ENCODE measurements around the gene ZBBX. TPM values are rescaled to one million over a fixed set of nuclear protein-coding genes. Genes with fewer than 3 reads are reported as not detected.

ZBBX gene
- total RNA-seq, 1 experiment from 2014 or later, result 0.90 TPM

DNA sequence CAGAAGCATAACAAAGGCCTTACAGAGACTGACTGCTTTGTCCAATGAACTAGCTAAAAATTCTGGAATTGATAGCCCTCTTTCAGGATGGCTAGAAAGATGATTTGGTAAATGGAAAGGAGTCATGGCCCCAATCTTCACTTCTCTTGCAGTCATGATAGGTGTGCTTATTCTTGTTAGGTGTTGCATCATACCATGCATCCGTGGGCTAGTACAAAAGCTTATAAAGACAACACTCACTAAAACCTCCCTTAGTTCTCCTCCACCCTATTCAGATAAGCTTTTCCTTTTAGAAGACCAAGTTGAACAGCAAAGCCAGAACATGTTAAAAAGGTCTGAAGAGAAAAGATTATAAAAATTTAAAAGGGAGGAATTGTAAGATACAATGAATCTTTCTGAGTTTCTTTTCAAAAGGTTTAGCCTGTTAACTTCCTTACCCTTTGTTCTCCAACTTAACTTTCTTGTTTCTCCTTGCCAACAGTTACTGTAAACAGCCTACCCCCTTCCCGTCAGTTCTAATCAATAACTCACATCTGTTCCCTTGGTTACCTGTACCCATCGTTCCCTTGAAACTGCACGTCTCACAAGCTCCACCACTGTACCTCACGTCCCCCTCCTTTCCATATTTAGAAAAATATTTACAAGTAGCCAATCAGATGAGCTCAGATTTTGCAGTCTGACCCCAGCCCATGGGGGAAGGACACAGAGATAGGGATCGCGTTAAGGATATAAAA is 105.8 kb downstream of the ZBBX start:
- Histone ChIP-seq H3K27me3 (ENCODE audit: control insufficient read depth, insufficient read depth, low read length) (no peaks in the 10 kb centered on the region), H3K36me3 (replicated peaks; ENCODE audit: control insufficient read depth, insufficient read depth, low read length) (no peaks in the 10 kb centered on the region), H3K4me3 (ENCODE audit: insufficient read depth, low read depth, low read length) (no peak overlapping the region)
- DNase-seq, result no peak

DNA sequence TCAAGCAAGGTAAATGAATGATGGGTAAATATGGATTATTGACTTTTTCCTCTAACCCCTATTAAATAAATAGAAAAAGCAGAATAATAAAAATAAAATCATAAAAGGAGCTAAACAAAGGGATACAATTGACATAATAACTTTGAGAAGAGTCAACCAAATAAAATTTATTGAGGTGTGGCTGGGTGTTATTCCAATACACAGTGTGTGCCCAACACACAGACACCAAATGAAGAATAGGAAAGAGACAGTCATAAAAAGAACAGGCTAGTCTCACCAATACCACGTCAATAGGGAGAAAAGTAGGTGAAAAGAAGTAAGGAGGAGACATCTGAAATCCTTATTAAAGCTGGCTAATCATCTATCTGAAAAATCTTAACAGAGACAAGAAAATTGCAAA is 127.1 kb downstream of the ZBBX start:
- Histone ChIP-seq H3K36me3 (replicated peaks; ENCODE audit: control insufficient read depth, insufficient read depth, low read length) (no peaks in the 10 kb centered on the region), H3K4me3 (ENCODE audit: insufficient read depth, low read depth, low read length) (no peak overlapping the region), H3K27me3 (ENCODE audit: control insufficient read depth, insufficient read depth, low read length) (no peaks in the 10 kb centered on the region)
- DNase-seq, result no peak

DNA sequence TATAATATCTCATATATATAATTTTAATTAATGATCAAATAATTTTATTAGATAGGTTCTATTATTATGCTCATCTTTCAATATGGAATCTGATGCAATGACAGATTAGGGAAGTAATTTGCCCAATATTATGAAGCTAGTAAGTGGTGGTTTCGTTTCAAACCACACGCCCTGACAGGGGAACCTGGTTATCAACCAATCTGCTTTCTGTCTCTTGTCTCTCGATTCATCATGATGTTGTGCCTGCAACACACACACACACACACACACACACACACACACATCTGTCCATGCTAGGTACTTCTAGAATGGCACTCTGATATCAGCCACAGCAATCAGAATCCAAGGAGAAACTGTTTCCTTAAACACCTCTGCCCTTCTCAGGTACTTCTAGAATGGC is 128.4 kb downstream of the ZBBX start:
- Histone ChIP-seq H3K27me3 (ENCODE audit: control insufficient read depth, insufficient read depth, low read length) (no peaks in the 10 kb centered on the region), H3K36me3 (replicated peaks; ENCODE audit: control insufficient read depth, insufficient read depth, low read length) (no peaks in the 10 kb centered on the region), H3K4me3 (ENCODE audit: insufficient read depth, low read depth, low read length) (no peak overlapping the region)
- DNase-seq, result no peak

DNA sequence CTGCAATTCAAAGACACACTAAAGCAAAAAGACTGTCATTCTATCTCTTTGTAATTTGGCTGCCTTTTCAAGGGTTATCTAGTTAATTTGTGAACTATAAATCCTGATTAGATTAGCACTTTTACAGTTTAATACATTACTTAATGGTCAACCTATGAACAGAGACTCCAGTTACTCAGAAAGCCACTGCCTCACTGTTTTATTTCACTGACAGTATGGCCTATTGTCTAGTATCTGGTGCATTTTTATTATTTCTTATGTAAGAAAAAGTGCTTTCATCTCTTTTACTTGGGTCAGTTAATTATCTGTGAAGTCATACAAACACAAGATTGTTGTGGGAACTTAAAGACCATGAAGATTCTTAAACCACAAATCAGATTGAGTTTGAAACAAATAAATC is 133.8 kb downstream of the ZBBX start:
- Histone ChIP-seq H3K27me3 (ENCODE audit: control insufficient read depth, insufficient read depth, low read length) (no peaks in the 10 kb centered on the region), H3K36me3 (replicated peaks; ENCODE audit: control insufficient read depth, insufficient read depth, low read length) (no peaks in the 10 kb centered on the region), H3K4me3 (ENCODE audit: insufficient read depth, low read depth, low read length) (no peak overlapping the region)
- DNase-seq, result no peak

DNA sequence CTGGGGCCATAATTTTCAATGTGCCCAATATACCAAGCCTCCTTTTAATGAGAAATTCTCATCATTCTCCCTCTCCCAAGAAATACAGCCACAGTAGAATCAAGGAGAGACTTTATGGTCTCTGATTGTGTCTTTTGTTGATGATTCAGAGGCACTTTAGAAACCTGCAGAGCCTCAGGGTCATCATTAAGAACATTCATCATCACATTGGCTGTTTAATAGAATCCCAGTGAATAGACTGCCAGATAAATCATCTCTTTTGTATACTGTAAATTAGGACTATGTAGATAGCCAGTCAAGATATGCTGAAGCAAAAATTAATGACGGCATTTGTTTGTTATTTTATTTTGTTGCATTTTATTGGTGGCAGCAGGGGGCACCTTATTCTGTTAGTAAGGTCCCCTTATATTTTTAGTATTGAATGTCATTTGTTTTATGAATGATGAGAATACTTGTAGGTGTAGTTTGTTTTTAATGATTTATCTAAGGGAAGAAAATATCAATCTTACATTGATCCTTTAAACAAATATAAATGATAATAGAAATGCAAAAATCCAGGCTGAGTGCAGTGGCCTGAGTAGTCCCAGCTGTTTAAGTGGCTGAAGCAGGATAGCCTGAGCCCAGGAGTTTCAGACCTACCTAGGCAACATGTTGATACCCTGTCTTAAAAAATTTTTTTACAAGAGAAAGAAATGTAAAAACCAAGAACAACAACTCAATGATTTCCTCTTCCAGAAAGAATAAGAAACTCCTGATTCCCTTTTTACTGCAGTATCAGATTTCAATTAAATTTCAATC is 138.8 kb downstream of the ZBBX start:
- Histone ChIP-seq H3K27me3 (ENCODE audit: control insufficient read depth, insufficient read depth, low read length) (no peaks in the 10 kb centered on the region), H3K4me3 (ENCODE audit: insufficient read depth, low read depth, low read length) (no peak overlapping the region), H3K36me3 (replicated peaks; ENCODE audit: control insufficient read depth, insufficient read depth, low read length) (no peaks in the 10 kb centered on the region)
- peak; percentile 7 for DNase-seq

DNA sequence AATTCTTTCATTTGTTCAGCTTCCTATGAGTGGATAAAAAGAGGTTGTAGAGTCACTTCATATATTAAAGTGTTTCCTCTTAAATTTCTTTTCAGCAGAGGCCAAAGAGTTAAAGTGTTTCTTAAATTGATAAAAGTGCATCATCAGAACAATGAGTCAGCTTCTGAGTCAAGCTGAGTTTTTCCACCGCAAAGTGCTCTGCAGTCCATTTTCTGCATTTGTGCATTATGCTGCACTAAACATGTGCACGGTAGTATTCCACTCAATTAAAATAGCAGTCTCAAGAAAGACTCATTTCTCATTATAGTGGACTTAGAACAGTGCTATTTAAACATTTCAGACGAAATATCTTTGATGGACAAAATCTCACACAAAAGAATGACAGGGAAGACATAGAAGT is 152.0 kb downstream of the ZBBX start:
- Histone ChIP-seq H3K27me3 (ENCODE audit: control insufficient read depth, insufficient read depth, low read length) (no peaks in the 10 kb centered on the region), H3K4me3 (ENCODE audit: insufficient read depth, low read depth, low read length) (no peak overlapping the region), H3K36me3 (replicated peaks; ENCODE audit: control insufficient read depth, insufficient read depth, low read length) (no peaks in the 10 kb centered on the region)
- DNase-seq, result no peak

DNA sequence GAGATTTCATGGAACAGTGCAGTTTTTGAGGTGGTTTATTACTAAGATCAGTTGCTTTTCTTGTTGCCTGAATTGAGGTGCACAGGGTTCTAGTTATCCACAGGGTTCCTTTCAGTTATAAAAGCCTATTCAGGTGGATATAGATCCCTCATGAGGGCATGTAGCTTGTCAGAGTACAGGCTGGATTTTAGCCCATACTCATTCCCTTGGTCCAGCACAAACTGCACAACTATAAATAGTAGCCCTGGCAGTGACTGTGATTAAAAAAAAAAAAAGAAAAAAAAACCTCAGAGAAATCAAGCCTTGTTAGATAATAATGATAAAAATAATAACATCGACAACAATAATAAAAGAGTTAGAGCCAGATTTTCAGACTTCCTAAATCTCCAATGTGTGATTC is 154.3 kb downstream of the ZBBX start:
- no peak for DNase-seq
- H3K36me3 ChIP-seq (replicated peaks; ENCODE audit: control insufficient read depth, insufficient read depth, low read length), result no peaks in the 10 kb centered on the region
- no peak overlapping the region for H3K4me3 ChIP-seq (ENCODE audit: insufficient read depth, low read depth, low read length)
- H3K27me3 ChIP-seq (ENCODE audit: control insufficient read depth, insufficient read depth, low read length), result no peaks in the 10 kb centered on the region

DNA sequence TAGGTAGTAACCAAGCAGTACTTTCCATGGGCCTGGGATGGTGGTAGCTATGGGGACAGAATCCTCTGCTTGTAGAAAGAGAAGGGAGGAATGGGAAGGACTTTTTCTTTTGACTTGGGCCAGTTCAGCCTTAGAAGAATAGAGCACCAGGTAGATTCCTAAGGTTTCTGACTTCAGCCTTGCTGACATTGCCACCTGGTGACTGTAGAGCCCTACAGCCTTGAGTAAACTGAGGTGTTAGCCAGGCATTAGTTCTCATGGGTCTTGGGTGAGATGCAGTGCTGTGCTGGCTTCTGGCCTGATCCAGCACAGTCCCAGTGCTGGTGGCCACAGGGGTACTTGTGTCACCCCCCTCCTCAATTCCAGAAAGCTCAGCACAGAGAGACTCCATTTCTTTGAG is 171.1 kb downstream of the ZBBX start:
- no peak overlapping the region for H3K4me3 ChIP-seq (ENCODE audit: insufficient read depth, low read depth, low read length)
- DNase-seq, result no peak
- H3K27me3 ChIP-seq (ENCODE audit: control insufficient read depth, insufficient read depth, low read length), result no peaks in the 10 kb centered on the region
- no peaks in the 10 kb centered on the region for H3K36me3 ChIP-seq (replicated peaks; ENCODE audit: control insufficient read depth, insufficient read depth, low read length)

DNA sequence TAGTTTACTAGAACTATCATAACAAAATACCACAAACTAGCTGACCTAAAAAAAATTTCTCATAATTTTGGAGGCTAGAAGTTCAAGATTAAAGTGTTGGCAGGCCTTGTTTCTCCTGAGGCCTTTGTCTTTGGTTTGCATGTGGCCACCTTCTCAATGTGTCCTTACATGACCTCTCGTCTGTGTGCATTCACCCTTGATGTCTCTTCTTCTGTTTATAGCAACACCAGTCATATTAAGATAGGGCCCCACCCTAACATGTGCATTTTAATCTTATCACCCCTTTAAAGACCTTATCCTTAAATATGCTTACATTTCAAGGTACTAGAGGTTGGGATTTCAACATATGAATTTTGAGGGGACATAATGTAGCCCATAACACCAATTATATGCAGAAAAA is 177.0 kb downstream of the ZBBX start:
- DNase-seq, result no peak
- no peaks in the 10 kb centered on the region for H3K36me3 ChIP-seq (replicated peaks; ENCODE audit: control insufficient read depth, insufficient read depth, low read length)
- no peaks in the 10 kb centered on the region for H3K27me3 ChIP-seq (ENCODE audit: control insufficient read depth, insufficient read depth, low read length)
- no peak overlapping the region for H3K4me3 ChIP-seq (ENCODE audit: insufficient read depth, low read depth, low read length)

DNA sequence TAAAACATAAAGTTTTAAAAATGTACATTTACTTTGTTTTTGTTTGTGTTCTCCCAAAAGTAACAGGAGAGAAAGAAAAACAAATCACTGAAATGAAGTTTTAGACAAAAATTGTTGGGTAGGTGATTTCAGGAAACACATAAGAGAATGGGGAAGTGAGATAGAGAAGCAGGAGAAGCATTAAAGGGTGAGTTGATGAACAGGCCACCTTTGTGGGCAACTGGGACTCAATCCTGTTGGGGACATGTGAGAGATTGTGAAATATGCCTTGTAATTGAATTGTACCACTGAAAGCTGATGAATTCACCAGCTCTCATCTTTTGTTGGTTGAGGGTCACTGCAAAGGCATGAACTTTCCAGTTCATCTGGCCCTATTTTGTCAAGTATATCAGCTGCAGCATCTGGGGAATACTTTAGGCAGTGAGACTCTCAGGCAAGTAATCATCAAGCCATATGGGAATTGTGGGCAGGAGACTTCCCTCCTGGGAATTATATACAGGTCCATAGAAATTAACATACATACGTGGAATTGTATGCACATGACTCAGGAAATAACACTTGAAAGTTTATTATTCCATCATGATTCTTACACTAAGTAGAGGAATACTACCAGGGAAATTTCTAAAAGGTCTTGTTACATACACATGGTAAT is 181.0 kb downstream of the ZBBX start:
- no peak for DNase-seq
- no peaks in the 10 kb centered on the region for H3K36me3 ChIP-seq (replicated peaks; ENCODE audit: control insufficient read depth, insufficient read depth, low read length)
- no peaks in the 10 kb centered on the region for H3K27me3 ChIP-seq (ENCODE audit: control insufficient read depth, insufficient read depth, low read length)
- H3K4me3 ChIP-seq (ENCODE audit: insufficient read depth, low read depth, low read length), result no peak overlapping the region

Other genes starting within 250 kb of the ZBBX start
- gene SERPINI2, start 93.7 kb upstream of the ZBBX start, total RNA-seq (2014; rRNA removed; shearing (Covaris generic)), result not detected in 2 replicates